Mucosa of stomach (tissue), 1 donor: ENCODE data around the gene GABRA6.

ENCODE experiments used
- H3K27me3 ChIP-seq: one replicate; pipeline ENCODE4 v1.7.0; 2013; ENCODE audit warnings: mild to moderate bottlenecking, low read length; ENCODE audit not compliant: control insufficient read depth, insufficient read depth
- H3K36me3 ChIP-seq: one replicate; pipeline ENCODE4 v1.7.0; 2013; ENCODE audit warnings: low read length; ENCODE audit not compliant: control insufficient read depth, insufficient read depth
- H3K4me1 ChIP-seq: one replicate; pipeline ENCODE4 v1.7.0; 2013; ENCODE audit warnings: mild to moderate bottlenecking, low read length; ENCODE audit not compliant: control insufficient read depth, insufficient read depth
- H3K4me3 ChIP-seq: one replicate; pipeline ENCODE4 v1.7.0; 2013; ENCODE audit warnings: low read length
- H3K9ac ChIP-seq: one replicate; pipeline ENCODE4 v1.7.0; 2013; ENCODE audit warnings: mild to moderate bottlenecking, low read length, moderate library complexity
- H3K9me3 ChIP-seq: one replicate; pipeline ENCODE4 v1.7.0; 2013; ENCODE audit warnings: mild to moderate bottlenecking, low read length, moderate library complexity; ENCODE audit not compliant: control insufficient read depth
- donor health status: Pancreatic carcinoma.

The GABRA6 gene

DNA sequence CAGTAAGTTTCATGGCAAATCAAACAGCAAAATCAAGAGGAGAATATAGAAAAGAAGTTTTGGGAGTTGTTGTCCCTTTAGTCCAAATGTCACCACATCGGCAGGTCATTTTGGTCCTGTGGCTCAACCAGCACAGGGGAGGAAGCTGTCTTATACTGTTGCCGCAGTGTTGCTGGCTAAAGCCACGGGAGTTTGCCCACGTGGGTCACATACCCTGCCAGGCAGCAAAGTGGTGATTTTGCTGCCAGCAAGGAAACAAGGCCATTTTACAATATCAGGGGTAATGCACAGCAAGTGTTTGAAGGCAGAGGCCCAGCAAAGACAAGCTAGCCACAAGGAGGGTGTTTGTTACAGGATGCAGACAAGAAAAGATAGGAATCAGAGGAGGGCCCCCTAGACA, 14.5 kb downstream of the GABRA6 start:
- Histone ChIP-seq H3K4me3 (no peak overlapping the region), H3K9ac (no peak overlapping the region), H3K36me3 (no peaks in the 10 kb centered on the region), H3K9me3 (no peaks in the 10 kb centered on the region), H3K27me3 (no peaks in the 10 kb centered on the region), H3K4me1 (no peaks in the 10 kb centered on the region)

DNA sequence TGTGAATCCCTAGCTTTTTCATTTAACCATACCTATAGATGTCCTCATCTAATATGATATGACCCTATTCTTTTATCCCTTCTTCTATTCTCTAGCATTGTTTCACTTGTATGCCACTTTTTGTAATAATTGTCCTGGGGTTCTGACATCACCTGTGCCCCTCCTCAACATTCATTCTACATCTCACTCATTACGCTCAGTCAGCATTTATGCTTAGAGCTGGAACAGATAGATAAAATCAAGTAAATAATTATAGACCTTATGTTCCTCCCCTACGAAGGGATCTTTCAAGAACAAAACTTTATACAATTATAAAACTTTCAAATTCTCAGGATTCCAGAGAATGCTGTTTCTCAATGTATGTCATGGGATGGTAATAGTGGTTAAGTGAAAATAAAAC, 18.0 kb downstream of the GABRA6 start:
- Histone ChIP-seq H3K4me1 (no peaks in the 10 kb centered on the region), H3K27me3 (no peaks in the 10 kb centered on the region), H3K9ac (no peak overlapping the region), H3K4me3 (no peak overlapping the region), H3K9me3 (no peaks in the 10 kb centered on the region), H3K36me3 (no peaks in the 10 kb centered on the region)

DNA sequence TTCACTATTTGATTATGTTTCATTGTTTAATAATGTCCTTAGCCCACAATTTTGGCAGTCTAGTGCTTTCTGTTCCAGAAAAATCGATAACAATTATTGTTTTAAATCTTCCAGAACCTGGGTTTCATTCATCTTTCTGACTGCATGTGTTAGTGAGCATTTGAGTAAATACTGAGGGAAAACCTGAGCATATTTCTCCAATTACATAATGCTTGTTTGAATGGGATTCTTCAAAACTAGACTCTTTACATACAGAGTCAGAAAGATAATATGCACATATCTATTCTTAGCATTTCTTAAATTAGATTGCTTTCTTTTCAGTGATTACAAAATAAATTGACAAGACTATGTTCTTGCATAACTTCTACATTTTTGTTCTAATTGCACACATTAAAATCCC, 21.9 kb downstream of the GABRA6 start:
- Histone ChIP-seq H3K36me3 (no peaks in the 10 kb centered on the region), H3K4me3 (no peak overlapping the region), H3K4me1 (no peaks in the 10 kb centered on the region), H3K9me3 (no peaks in the 10 kb centered on the region), H3K9ac (no peak overlapping the region), H3K27me3 (no peaks in the 10 kb centered on the region)

DNA sequence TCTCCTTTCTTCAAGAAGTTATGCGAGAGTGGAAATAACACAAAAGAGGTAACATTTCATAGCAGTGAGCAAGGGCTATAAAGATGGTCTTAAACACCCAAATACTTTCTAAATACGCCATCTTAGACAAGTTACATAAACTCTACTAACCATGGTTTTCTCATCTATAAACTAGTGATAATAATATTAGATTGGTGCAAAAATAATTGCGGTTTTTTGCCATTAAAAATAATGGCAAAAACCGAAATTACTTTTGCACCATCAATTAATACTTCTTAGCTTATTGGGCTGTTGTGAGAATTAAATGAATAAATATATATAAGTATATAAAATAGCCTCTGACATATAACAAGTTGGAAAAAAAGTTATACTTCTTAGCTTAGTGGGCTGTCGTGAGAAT, 23.7 kb downstream of the GABRA6 start:
- H3K9me3 ChIP-seq, result no peaks in the 10 kb centered on the region

DNA sequence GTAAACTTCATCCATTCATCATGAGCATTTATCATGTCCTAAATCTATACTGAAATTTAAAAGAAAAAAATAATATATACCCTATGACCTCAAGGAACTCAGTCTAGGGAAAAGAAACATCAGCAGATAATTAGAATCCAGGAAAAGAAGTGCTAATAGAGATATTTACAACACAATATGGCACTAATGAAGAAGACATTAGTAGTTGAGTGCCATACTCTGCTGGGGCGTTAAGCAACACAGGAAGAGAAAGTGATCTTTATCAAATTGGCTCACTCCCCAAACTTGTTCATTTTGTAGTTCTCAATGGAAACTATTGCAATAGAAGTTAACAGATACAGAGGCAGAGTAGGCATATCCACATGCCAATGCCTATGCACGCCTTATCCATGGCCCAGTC, 27.5 kb downstream of the GABRA6 start:
- Histone ChIP-seq H3K27me3 (no peaks in the 10 kb centered on the region), H3K9ac (no peak overlapping the region), H3K36me3 (no peaks in the 10 kb centered on the region), H3K9me3 (no peaks in the 10 kb centered on the region), H3K4me1 (no peaks in the 10 kb centered on the region), H3K4me3 (no peak overlapping the region)

More for the DNA sequence above, 23.7 kb downstream of the GABRA6 start:
- no peak overlapping the region for H3K9ac ChIP-seq
- no peaks in the 10 kb centered on the region for H3K4me1 ChIP-seq
- H3K4me3 ChIP-seq, result no peak overlapping the region
- H3K36me3 ChIP-seq, result no peaks in the 10 kb centered on the region
- H3K27me3 ChIP-seq, result no peaks in the 10 kb centered on the region

DNA sequence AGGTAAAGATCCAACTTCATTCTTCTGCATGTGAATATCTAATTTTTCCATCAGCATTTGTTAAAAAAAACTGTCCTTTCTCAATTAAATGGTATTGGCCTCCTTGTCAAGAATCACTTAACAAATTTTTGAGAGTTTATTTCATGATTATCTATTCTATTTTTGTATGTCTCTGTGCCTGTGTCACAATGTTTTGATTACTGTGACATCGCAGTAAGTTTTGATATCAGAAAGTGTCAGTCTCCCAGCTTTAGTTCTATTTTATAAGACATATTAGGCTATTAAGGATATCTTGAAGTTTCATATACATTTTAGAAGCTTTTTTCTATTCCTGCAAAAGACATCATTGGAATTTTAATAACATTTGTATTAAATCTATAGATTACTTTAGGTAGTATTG, 33.6 kb downstream of the GABRA6 start:
- Histone ChIP-seq H3K27me3 (no peaks in the 10 kb centered on the region), H3K36me3 (no peaks in the 10 kb centered on the region), H3K9me3 (no peaks in the 10 kb centered on the region), H3K9ac (no peak overlapping the region), H3K4me3 (no peak overlapping the region), H3K4me1 (no peaks in the 10 kb centered on the region)

DNA sequence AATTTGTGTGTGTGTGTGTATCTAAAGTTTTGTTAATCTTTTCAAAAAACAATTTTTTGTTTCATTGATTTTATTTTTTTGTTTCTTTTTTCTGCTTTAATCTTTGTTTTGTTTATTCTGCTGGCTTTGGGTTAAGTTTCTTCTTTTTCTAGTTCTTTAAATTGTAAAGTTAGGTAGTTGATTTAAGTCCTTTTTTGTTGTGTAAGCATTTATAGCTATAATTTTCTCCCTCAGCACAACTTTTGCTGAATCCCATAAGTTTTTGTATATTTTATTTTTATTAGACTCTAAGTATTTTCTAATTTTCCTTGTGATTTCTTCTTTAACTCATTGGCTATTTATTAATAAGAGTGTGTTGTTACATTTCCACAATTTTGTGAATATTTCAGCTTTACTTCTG, 34.9 kb downstream of the GABRA6 start:
- no peaks in the 10 kb centered on the region for H3K36me3 ChIP-seq
- H3K4me1 ChIP-seq, result no peaks in the 10 kb centered on the region
- no peak overlapping the region for H3K4me3 ChIP-seq
- H3K27me3 ChIP-seq, result no peaks in the 10 kb centered on the region
- H3K9me3 ChIP-seq, result no peaks in the 10 kb centered on the region
- no peak overlapping the region for H3K9ac ChIP-seq

DNA sequence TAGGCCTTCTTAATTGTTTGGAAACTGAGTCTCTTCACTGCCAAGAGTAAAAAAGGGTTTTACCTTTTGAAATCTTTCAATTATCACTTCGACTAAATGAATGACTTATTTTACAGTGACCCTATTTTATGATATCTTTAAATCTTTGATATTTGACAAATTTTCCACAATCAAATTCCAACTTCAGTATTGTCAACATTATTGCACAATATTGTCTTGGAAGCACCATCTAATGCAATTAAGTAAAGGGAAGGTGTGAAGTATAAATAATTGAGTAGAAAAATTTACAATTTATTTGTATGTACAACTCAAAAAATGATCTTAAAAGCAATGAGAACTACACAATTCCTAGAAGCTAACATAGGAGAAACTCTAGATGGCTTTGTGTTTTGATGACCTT, 49.2 kb downstream of the GABRA6 start:
- no peaks in the 10 kb centered on the region for H3K36me3 ChIP-seq
- no peaks in the 10 kb centered on the region for H3K9me3 ChIP-seq
- no peaks in the 10 kb centered on the region for H3K27me3 ChIP-seq
- no peak overlapping the region for H3K4me3 ChIP-seq
- H3K4me1 ChIP-seq, result no peaks in the 10 kb centered on the region
- no peak overlapping the region for H3K9ac ChIP-seq

DNA sequence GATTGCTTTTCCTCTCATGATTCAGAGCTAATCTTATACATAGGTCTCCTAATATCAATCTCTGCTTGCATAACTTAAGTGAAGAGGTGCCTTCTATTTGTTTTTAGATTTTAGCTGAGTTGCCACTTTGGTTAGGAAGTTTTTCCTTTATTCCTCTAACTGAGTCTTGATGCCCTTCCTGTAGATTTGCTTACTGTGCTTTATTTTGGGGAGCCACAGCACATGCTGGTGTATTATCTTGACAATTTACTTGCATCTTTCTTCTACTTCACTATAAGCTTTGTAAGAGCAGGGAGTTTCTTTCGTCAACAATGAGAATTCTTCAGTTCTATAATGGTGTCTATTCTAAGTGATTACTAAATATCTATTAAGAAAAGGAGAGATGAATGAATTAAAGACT, 54.9 kb downstream of the GABRA6 start:
- no peaks in the 10 kb centered on the region for H3K4me1 ChIP-seq
- H3K36me3 ChIP-seq, result no peaks in the 10 kb centered on the region
- H3K9ac ChIP-seq, result no peak overlapping the region
- H3K27me3 ChIP-seq, result no peaks in the 10 kb centered on the region
- no peak overlapping the region for H3K4me3 ChIP-seq
- H3K9me3 ChIP-seq, result no peaks in the 10 kb centered on the region

DNA sequence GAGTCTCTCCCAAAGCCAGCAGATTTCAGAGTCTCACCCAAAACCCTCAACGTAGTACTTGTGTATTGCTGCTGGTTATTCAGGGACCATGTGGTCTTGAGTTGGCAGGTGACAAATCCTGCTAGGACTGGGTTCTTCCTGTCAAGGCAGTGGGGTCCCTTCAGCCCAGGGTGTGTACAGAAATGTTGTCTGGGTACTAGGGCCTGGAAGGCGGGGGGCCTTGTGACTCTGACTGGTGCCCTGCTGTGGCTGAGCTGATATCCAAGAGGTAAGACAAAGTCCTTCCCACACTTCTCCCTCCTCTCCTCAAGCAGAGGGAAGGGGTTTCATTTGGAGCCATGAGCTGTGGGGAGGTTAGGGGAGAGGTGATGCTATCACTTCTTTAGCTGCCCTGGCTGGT, 58.8 kb downstream of the GABRA6 start:
- Histone ChIP-seq H3K9ac (no peak overlapping the region), H3K27me3 (no peaks in the 10 kb centered on the region), H3K36me3 (no peaks in the 10 kb centered on the region), H3K9me3 (no peaks in the 10 kb centered on the region), H3K4me1 (no peaks in the 10 kb centered on the region), H3K4me3 (no peak overlapping the region)

DNA sequence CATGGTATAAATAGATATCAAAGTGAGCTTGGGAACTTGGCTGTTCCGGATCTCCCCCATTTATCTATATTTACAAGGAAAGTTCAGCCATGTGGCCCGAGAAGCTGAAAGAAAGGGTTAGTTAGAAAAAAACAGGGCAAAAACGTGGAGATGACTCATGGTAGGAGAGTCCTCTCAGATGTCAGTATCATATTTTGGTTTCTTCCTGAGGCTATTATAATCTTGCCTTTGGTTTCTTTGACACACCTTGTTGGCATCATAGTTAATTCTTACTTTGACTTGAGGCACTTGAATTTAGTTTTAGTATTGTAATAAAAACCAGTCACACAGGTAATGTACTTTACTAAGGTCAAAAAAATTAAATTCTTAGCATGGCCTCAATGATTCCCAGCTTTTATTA, 59.9 kb downstream of the GABRA6 start:
- no peak overlapping the region for H3K9ac ChIP-seq
- H3K4me3 ChIP-seq, result no peak overlapping the region
- H3K27me3 ChIP-seq, result no peaks in the 10 kb centered on the region
- no peaks in the 10 kb centered on the region for H3K36me3 ChIP-seq
- H3K9me3 ChIP-seq, result no peaks in the 10 kb centered on the region
- no peaks in the 10 kb centered on the region for H3K4me1 ChIP-seq

DNA sequence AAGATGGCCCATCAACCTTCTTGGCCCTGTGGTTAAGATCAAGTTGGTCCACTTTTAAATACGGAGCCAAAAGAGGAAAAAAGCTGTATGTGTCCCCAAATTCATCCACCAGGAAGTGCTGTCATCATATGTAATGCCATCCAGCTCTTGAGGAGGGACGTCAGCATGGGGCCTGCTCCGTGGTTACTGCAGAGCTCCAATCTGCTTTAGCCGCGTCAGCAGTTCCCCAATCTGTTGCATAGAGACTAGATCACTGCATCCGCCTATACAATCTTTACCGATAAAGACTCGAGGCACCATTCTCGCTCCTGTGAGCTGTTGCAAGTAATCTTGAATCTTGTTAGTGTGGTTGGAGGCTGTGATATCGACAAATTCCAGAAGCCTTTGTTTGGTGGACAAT, 65.7 kb downstream of the GABRA6 start:
- Histone ChIP-seq H3K36me3 (no peaks in the 10 kb centered on the region), H3K27me3 (no peaks in the 10 kb centered on the region), H3K9me3 (no peaks in the 10 kb centered on the region), H3K4me3 (no peak overlapping the region), H3K9ac (no peak overlapping the region), H3K4me1 (no peaks in the 10 kb centered on the region)
